Measurements from ENCODE around the gene OARD1.
A peak's percentile ranks its signal among the peaks of the same experiment; 100 is the strongest.
"Not testable (repeated sequence)": the region's sequence is repeated elsewhere in the genome, so short reads cannot be mapped to it uniquely, and the experiment has no call there.

The OARD1 gene

GRCh38 chr6:41033776-41034175 is 38.4 kb downstream of the OARD1 start:
- DNase-seq (ENCODE audit: low read depth, low spot score), result no peak
- H3K4me3 ChIP-seq (ENCODE audit: low read length), result no peak overlapping the region

DNA sequence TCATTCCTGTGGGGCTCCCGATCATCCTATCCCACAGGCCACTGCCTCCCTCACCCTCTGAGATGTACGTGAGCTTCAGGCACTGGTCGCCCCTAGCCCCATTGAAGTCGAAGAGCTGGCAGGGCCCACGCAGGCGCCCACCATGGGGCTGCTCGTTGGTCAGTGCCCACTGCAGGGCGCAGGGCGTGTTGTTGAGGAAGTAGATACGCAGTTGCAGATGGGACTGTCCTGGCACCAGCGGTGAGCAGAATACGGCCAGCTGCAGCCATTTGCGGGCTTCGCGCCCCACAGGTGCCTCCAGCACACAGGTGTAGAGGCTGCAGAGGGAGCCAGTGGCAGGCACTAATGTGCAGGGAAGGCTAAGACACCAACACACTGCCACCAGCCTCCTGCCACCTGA is 39.3 kb downstream of the OARD1 start:
- H3K4me3 ChIP-seq (ENCODE audit: low read length), result no peak overlapping the region
- DNase-seq (ENCODE audit: low read depth, low spot score), result no peak

DNA sequence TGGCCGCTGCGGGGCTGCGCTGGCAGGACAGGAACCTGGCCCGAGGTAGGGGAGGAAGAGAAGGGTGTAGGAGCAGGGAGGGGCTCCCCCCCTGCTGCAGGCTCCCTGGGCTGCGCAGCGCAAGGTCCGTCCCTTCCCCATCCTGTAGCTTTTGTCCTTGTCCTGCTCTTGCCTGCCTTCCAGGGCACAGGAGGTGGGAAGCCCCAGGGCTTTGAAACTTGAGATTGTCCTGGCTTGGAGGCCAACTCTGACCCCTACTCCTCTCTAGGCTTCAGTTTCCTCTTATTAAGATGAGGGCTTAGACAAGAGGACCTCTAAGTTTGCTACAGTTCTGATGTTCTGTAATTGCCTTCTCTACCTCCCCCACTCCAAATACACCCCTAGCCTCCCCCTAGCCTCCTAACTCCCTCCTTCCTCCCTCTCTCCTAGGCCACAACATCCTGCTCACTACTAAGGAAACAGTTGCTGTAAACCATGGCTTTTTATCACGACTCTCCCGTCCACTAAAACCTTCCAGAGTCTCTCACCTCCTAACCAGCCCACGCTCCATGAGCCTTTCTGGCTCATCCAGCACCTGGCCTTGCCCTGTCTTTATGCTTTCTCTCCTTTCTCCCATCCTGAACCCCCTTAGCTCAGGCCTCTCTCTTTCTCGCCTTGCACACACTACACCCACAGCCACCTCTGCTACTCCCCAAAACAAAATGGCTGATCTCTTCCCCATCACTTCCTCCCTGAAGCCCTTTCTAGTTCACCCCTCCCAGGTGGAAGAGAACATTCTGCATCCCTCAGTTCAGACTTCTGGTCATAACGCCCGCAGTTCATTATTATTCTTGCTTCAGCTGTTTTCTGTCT is 43.4 kb downstream of the OARD1 start:
- H3K4me3 ChIP-seq (ENCODE audit: low read length), result peak overlapping the region; percentile 77
- peak; percentile 67 for DNase-seq (ENCODE audit: low read depth, low spot score)

- peak overlapping the region; percentile 77 for H3K4me3 ChIP-seq (ENCODE audit: low read length)
- peak; percentile 96 for DNase-seq (ENCODE audit: low read depth, low spot score)
Observed at GRCh38 chr6:41027799-41028560, 44.2 kb downstream of the OARD1 start.

DNA sequence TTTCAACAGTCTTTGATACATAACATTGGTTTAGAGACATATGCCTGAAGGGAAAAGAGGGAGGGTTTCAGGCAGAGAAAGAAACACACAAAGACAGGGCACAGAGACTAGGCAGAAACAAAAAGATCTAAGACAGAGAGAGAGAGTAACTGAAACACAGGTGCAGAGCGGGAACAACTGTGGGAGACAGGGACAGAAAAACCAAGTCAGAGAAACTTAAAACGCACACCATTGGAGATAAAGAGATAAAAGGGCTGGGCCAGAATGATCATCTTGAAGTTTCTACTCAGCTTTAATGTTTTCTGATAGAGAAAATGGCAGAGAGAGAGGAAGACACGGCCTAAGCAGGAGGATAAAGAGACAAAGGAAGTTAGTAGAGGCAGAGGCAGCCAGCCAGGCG is 44.9 kb downstream of the OARD1 start:
- DNase-seq (ENCODE audit: low read depth, low spot score), result peak; percentile 51
- H3K4me3 ChIP-seq (ENCODE audit: low read length), result peak overlapping the region; percentile 77

GRCh38 chr6:41025966-41026530 is 46.1 kb downstream of the OARD1 start:
- no peak for DNase-seq (ENCODE audit: low read depth, low spot score)

GRCh38 chr6:41023114-41023513 is 49.0 kb downstream of the OARD1 start:
- DNase-seq (ENCODE audit: low read depth, low spot score), result no peak
- no peak overlapping the region for H3K4me3 ChIP-seq (ENCODE audit: low read length)

More at GRCh38 chr6:41025966-41026530, 46.1 kb downstream of the OARD1 start:
- H3K4me3 ChIP-seq (ENCODE audit: low read length), result no peak overlapping the region

DNA sequence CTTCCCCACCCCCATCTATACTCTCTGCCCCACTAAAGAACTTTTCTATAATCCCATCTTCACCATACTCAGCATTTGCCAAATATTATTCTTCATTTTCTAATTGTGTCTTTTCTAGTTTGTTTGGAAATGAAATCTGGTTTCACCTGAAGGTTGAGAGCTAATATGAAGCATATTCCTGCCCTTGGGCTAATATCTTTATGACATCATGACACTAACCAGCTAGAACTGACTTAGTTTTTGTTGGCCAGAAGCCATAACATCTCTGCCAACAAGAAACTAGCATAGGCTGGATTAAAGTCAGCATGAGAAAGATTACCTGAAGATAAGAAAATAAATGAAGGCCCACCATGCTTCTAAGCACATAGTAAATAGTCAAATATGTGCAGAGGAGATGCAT is 49.9 kb downstream of the OARD1 start:
- H3K4me3 ChIP-seq (ENCODE audit: low read length), result no peak overlapping the region
- DNase-seq (ENCODE audit: low read depth, low spot score), result no peak

- DNase-seq (ENCODE audit: low read depth, low spot score), result no peak
- no peak overlapping the region for H3K4me3 ChIP-seq (ENCODE audit: low read length)
Observed at GRCh38 chr6:41021832-41022231, 50.3 kb downstream of the OARD1 start.

- H3K4me3 ChIP-seq (ENCODE audit: low read length), result no peak overlapping the region
- no peak for DNase-seq (ENCODE audit: low read depth, low spot score)
Observed at GRCh38 chr6:41017663-41018062, 54.5 kb downstream of the OARD1 start.

- not testable (repeated sequence) for DNase-seq (ENCODE audit: low read depth, low spot score); H3K4me3 ChIP-seq (ENCODE audit: low read length)
Observed at GRCh38 chr6:41015860-41016259, 56.3 kb downstream of the OARD1 start.

- no peak for DNase-seq (ENCODE audit: low read depth, low spot score)
Observed at GRCh38 chr6:41014780-41015179, 57.4 kb downstream of the OARD1 start.

More at GRCh38 chr6:41014780-41015179, 57.4 kb downstream of the OARD1 start:
- H3K4me3 ChIP-seq (ENCODE audit: low read length), result no peak overlapping the region
